ENCODE results near the gene CRACR2B. TPM values are rescaled to one million over a fixed set of nuclear protein-coding genes. Genes with fewer than 3 reads are reported as not detected.

CRACR2B gene
- total RNA-seq, 1 donor: 0.43 TPM

GRCh38 chr11:787084-787675, 40.5 kb upstream of the CRACR2B start:
- DNase-seq (ENCODE audit: low read depth): no peak
- TF ChIP-seq, protein P1, sequence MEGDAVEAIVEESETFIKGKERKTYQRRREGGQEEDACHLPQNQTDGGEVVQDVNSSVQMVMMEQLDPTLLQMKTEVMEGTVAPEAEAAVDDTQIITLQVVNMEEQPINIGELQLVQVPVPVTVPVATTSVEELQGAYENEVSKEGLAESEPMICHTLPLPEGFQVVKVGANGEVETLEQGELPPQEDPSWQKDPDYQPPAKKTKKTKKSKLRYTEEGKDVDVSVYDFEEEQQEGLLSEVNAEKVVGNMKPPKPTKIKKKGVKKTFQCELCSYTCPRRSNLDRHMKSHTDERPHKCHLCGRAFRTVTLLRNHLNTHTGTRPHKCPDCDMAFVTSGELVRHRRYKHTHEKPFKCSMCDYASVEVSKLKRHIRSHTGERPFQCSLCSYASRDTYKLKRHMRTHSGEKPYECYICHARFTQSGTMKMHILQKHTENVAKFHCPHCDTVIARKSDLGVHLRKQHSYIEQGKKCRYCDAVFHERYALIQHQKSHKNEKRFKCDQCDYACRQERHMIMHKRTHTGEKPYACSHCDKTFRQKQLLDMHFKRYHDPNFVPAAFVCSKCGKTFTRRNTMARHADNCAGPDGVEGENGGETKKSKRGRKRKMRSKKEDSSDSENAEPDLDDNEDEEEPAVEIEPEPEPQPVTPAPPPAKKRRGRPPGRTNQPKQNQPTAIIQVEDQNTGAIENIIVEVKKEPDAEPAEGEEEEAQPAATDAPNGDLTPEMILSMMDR (IDR thresholded peaks at IDR 0.05; ENCODE audit: insufficient read depth, low read depth, low read length): no peak
- no peak overlapping the region for H3K4me3 ChIP-seq (ENCODE audit: low read depth, low read length)

GRCh38 chr11:788009-788640, 39.6 kb upstream of the CRACR2B start:
- H3K4me3 ChIP-seq (ENCODE audit: low read depth, low read length): no peak overlapping the region
- no peak for DNase-seq (ENCODE audit: low read depth)
- TF ChIP-seq, protein P1 (IDR thresholded peaks at IDR 0.05; ENCODE audit: insufficient read depth, low read depth, low read length): peak; percentile 5

- TF ChIP-seq, protein P1 (IDR thresholded peaks at IDR 0.05; ENCODE audit: insufficient read depth, low read depth, low read length): no peak
- no peak for DNase-seq (ENCODE audit: low read depth)
- no peak overlapping the region for H3K4me3 ChIP-seq (ENCODE audit: low read depth, low read length)
Observed at GRCh38 chr11:788953-789940, 38.5 kb upstream of the CRACR2B start.

DNA sequence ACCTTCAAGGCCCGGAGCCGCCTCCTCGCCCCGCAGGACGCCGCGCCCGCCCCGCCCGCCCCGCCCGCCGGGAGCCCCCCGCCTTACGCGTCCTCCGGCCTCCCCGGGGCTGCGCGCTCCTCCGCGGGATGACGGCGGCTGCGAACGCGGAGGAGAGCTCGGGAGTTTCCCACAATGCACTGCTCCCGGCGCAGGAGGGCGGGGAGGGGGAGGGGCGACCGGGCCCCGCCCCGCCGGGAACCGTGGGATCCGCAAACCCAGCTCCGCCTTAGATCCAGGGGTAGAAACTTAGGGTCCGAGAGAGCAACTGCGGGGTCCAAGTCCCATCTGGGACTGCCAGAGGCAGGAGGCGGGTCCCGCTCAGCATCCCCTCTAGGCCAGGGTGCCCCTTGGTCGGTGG, 37.8 kb upstream of the CRACR2B start, which contains the start of gene CEND1:
Gene CEND1 (minus strand): TSS at position 148 of the 400 bp plus-strand sequence. CDS start 1,514 bp downstream, outside the sequence.
- H3K4me3 ChIP-seq (ENCODE audit: low read depth, low read length): no peak within 1 kb of the TSS
- TF ChIP-seq, protein P1 (IDR thresholded peaks at IDR 0.05; ENCODE audit: insufficient read depth, low read depth, low read length): no peak
- no peak for DNase-seq (ENCODE audit: low read depth)

DNA sequence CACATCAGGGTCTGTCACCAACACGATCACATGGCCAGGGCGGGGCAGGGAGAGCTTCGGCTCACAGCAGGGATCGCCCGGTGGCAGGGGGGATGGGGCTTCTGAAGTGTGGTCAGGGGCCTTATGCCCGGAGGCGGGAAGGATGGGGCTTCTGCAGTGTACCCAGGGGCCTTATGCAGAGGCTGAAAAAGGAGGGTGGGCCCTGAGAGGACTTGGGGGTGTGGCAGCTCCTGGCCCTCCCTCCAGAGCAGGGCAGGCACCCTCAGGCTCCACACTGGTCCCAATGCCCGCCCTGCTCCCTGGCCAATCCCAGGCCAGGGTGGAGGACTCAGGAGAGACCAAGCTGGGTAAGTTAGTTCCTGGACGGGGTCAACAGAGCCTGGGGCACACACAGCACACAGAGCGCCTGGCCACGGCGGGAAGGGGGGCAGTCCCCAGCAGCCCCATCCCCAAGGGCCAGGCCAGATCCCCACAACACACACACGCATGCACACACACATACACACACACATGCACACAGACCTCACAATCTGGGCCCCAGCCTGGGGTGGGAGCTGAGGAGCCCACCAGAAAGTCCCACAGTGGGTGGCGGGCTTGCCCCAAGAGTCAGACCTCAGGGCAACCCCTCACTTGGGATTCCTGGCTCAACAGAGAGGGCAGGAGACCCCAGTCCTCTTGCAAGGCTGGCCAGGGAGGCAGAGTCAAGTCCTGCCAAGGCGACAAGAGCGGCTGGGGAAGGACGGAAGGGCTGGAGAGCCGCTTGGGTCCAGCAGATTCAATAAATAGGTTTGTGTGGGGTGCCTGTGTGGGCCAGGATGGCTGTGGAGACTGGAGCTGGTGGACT, 36.8 kb upstream of the CRACR2B start:
- TF ChIP-seq, protein P1 (IDR thresholded peaks at IDR 0.05; ENCODE audit: insufficient read depth, low read depth, low read length): no peak
- DNase-seq (ENCODE audit: low read depth): no peak
- no peak overlapping the region for H3K4me3 ChIP-seq (ENCODE audit: low read depth, low read length)
